A673 (cell line): ENCODE measurements around the gene PKP3. TPM values are rescaled to one million over a fixed set of nuclear protein-coding genes. Genes with fewer than 3 reads are reported as not detected.

Source experiments
- BruUV-seq: library from RNA; stranded (reverse); fragments of 400-500 nt; replicated peaks from 2 replicates; lab custom pipeline; 2021; lab: Mats Ljungman, UMichigan
- CTCF ChIA-PET: fragments of 300-600 bp; sonication (Branson Sonifier 250); formaldehyde crosslinking; loops from one replicate; lab custom pipeline; 2022; ENCODE audit warnings: antibody characterized with exemption; lab: Charles Lee
- POLR2A ChIA-PET: fragments of 300-600 bp; sonication (Branson Sonifier 250); formaldehyde crosslinking; loops from one replicate; lab custom pipeline; 2022; ENCODE audit warnings: antibody characterized with exemption; ENCODE audit not compliant: low non-redundant PET; lab: Charles Lee
- DNase-seq: peaks from one replicate; pipeline ENCODE4 v3.0.0-alpha.2; 2015; ENCODE audit warnings: low spot score
- H3K27ac ChIP-seq: fragments of 200-600 bp; sonication (generic); 2 replicates; pipeline ENCODE4 v1.5.1; 2016; ENCODE audit warnings: mixed run types, low read depth, mild to moderate bottlenecking, mixed read lengths, antibody characterized with exemption, low read length; ENCODE audit not compliant: poor library complexity, severe bottlenecking
- H3K27me3 ChIP-seq: fragments of 200-600 bp; sonication (generic); replicated peaks from 2 replicates; pipeline ENCODE4 v1.6.1; 2017; ENCODE audit warnings: mixed run types, low read depth, mild to moderate bottlenecking, mixed read lengths, antibody characterized with exemption, low read length; ENCODE audit not compliant: insufficient read depth, poor library complexity
- H3K36me3 ChIP-seq: fragments of 200-600 bp; sonication (generic); 2 replicates; pipeline ENCODE4 v1.6.1; 2016; ENCODE audit warnings: mixed run types, mild to moderate bottlenecking, mixed read lengths, antibody characterized with exemption, low read length; ENCODE audit not compliant: insufficient read depth, poor library complexity, severe bottlenecking
- H3K4me1 ChIP-seq: fragments of 200-600 bp; sonication (generic); 2 replicates; pipeline ENCODE4 v1.6.1; 2017; ENCODE audit warnings: mixed run types, mild to moderate bottlenecking, mixed read lengths, antibody characterized with exemption, low read length; ENCODE audit not compliant: insufficient read depth, poor library complexity, severe bottlenecking
- H3K4me3 ChIP-seq: fragments of 200-600 bp; sonication (generic); 2 replicates; pipeline ENCODE4 v1.5.1; 2016; ENCODE audit warnings: low read depth, mixed run types, mild to moderate bottlenecking, mixed read lengths, low read length; ENCODE audit not compliant: poor library complexity, severe bottlenecking
- H3K9me3 ChIP-seq: fragments of 200-600 bp; sonication (generic); 2 replicates; pipeline ENCODE4 v1.6.1; 2016; ENCODE audit warnings: mixed run types, low read depth, mild to moderate bottlenecking, mixed read lengths, antibody characterized with exemption, low read length; ENCODE audit not compliant: poor library complexity, severe bottlenecking
- EZH2 ChIP-seq: fragments of 200-600 bp; sonication (generic); IDR thresholded peaks from 2 replicates; pipeline ENCODE4 v1.6.1; 2017; ENCODE audit warnings: borderline replicate concordance, low read depth, mild to moderate bottlenecking, mixed read lengths, antibody characterized with exemption, low read length; ENCODE audit not compliant: poor library complexity, severe bottlenecking
- intact Hi-C: fragments of 100-400 bp; cut with micrococcal nuclease; formaldehyde crosslinking; loops from one replicate; pipeline ENCODE4 v1.10.0; 2022; ENCODE audit not compliant: unreplicated experiment
- total RNA-seq: library from RNA; stranded (reverse); gene quantifications from 2 replicates; pipeline ENCODE4 v1.2.3, GENCODE V29; 2021
- TF ChIP-seq, protein P1 (sequence below): fragments of 300-800, 200-600 bp; sonication (generic); conservative IDR thresholded peaks from 2 replicates; pipeline ENCODE4 v1.5.1; 2017; ENCODE audit warnings: low read depth, mild to moderate bottlenecking, antibody characterized with exemption, low read length, moderate library complexity, mixed read lengths

The PKP3 gene
- total RNA-seq, 1 experiment from 2014 or later: not detected

DNA sequence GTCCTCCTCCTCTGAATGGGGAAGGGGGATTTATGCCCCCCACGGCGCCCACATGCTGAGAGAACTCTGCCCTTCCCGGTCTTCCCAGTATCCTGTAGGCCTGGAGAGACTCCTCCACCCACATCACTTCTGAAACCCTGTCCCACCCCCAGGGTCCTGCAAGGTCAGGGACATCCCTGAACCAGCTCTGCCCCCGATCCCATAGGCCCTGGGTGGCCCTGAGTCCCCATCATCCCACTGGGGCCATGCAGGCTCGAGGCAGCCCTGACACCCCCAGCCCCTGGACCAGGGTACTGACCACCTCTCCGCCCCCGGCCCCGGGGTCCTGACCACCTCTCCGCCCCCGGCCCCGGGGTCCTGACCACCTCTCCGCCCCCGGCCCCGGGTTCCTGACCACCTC, 13.0 kb upstream of the PKP3 start:
- Histone ChIP-seq H3K27ac (no peak overlapping the region), H3K36me3 (no peaks in the 10 kb centered on the region), H3K9me3 (no peaks in the 10 kb centered on the region), H3K27me3 (no peaks in the 10 kb centered on the region), H3K4me3 (no peak overlapping the region), H3K4me1 (no peaks in the 10 kb centered on the region)
- ChIA-PET CTCF (no interaction called here), POLR2A (no interaction called here)
- TF ChIP-seq, protein P1, sequence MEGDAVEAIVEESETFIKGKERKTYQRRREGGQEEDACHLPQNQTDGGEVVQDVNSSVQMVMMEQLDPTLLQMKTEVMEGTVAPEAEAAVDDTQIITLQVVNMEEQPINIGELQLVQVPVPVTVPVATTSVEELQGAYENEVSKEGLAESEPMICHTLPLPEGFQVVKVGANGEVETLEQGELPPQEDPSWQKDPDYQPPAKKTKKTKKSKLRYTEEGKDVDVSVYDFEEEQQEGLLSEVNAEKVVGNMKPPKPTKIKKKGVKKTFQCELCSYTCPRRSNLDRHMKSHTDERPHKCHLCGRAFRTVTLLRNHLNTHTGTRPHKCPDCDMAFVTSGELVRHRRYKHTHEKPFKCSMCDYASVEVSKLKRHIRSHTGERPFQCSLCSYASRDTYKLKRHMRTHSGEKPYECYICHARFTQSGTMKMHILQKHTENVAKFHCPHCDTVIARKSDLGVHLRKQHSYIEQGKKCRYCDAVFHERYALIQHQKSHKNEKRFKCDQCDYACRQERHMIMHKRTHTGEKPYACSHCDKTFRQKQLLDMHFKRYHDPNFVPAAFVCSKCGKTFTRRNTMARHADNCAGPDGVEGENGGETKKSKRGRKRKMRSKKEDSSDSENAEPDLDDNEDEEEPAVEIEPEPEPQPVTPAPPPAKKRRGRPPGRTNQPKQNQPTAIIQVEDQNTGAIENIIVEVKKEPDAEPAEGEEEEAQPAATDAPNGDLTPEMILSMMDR: no peak
- no peak for TF ChIP-seq EZH2
- BruUV-seq: no TSS peak
- DNase-seq: no peak
- intact Hi-C loops: no loop called here

- CTCF ChIA-PET: no interaction called here
- Histone ChIP-seq H3K9me3 (peaks cover 2% of the 10 kb centered on the region), H3K4me1 (no peaks in the 10 kb centered on the region), H3K27ac (no peak overlapping the region), H3K4me3 (no peak overlapping the region), H3K36me3 (no peaks in the 10 kb centered on the region), H3K27me3 (no peaks in the 10 kb centered on the region)
- BruUV-seq: no TSS peak
- no peak for TF ChIP-seq EZH2
- TF ChIP-seq, protein P1: no peak
- intact Hi-C loops: no loop called here
- DNase-seq: no peak
- POLR2A ChIA-PET: no interaction called here
Measured at GRCh38 chr11:381501-382072, 12.4 kb upstream of the PKP3 start.

DNA sequence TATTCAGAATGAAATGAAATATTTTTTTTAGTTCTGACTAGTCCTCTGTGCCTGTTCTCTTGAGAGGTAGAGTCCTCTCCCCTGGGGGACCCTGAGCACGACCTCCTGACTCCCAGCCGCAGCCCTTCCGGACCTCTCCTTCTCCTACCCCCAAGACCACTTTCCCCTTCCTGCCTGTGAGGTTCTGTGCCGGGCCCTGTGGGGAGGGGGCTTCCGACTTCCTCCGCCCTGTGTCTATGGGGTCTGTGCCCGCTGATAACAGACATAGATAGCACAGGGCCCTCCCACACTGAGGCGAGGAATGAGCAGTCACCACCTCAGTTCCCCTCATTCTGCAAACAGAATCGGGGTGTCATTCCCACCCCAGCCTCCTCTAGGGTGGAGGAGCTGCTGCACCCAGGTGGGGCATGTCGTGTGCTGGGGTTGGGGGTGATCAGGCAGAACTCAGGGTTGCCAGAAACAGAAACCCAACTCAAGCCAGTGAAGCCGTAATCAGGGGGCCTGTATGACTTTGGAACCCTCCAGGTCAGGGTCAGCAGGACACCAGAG, 11.9 kb upstream of the PKP3 start:
- Histone ChIP-seq H3K4me3 (no peak overlapping the region), H3K4me1 (no peaks in the 10 kb centered on the region), H3K27ac (no peak overlapping the region), H3K36me3 (no peaks in the 10 kb centered on the region), H3K9me3 (peaks cover 6% of the 10 kb centered on the region), H3K27me3 (no peaks in the 10 kb centered on the region)
- POLR2A ChIA-PET: no interaction called here
- intact Hi-C loops: no loop called here
- no TSS peak for BruUV-seq
- CTCF ChIA-PET: interaction anchor here (0.7 kb wide), 1 partner anchor 131 kb away, joined by 4 read pairs; no protein-coding TSS in a partner anchor
- no peak for DNase-seq
- TF ChIP-seq EZH2: no peak
- TF ChIP-seq, protein P1: no peak
